Smooth muscle cell (in vitro differentiated cells): Measurements from ENCODE around the gene ZNF487. TPM values are rescaled to one million over a fixed set of nuclear protein-coding genes. Genes with fewer than 3 reads are reported as not detected.

Source experiments
- DNase-seq: peaks from one replicate; lab custom pipeline; 2025; ENCODE audit not compliant: unreplicated experiment; lab: John Stamatoyannopoulos, UW
- H2AFZ ChIP-seq: fragments of 200-600 bp; sonication (generic); 2 replicates; pipeline ENCODE4 v1.6.0; 2016; ENCODE audit warnings: antibody characterized with exemption, low read depth, mild to moderate bottlenecking
- H3F3A ChIP-seq: fragments of 200-600 bp; sonication (generic); 2 replicates; pipeline ENCODE4 v1.6.0; 2017; ENCODE audit warnings: antibody characterized with exemption, low read depth
- H3K27ac ChIP-seq: fragments of 200-600 bp; sonication (generic); 2 replicates; pipeline ENCODE4 v1.5.1; 2016; ENCODE audit warnings: low read depth, mild to moderate bottlenecking
- H3K27me3 ChIP-seq: fragments of 200-600 bp; sonication (generic); 2 replicates; pipeline ENCODE4 v1.6.1; 2016; ENCODE audit warnings: low read depth, mild to moderate bottlenecking
- H3K36me3 ChIP-seq: fragments of 200-600 bp; sonication (generic); 2 replicates; pipeline ENCODE4 v1.5.1; 2016; ENCODE audit warnings: low read depth
- H3K4me1 ChIP-seq: fragments of 200-600 bp; sonication (generic); 2 replicates; pipeline ENCODE4 v1.5.1; 2016; ENCODE audit warnings: low read depth
- H3K4me2 ChIP-seq: fragments of 200-600 bp; sonication (generic); 2 replicates; pipeline ENCODE4 v1.6.0; 2016; ENCODE audit warnings: mild to moderate bottlenecking
- H3K4me3 ChIP-seq: fragments of 200-600 bp; sonication (generic); 2 replicates; pipeline ENCODE4 v1.5.1; 2016; ENCODE audit warnings: mild to moderate bottlenecking
- H3K79me2 ChIP-seq: fragments of 200-600 bp; sonication (generic); 2 replicates; pipeline ENCODE4 v1.6.0; 2016; ENCODE audit warnings: low read depth, mild to moderate bottlenecking
- H3K9ac ChIP-seq: fragments of 200-600 bp; sonication (generic); 2 replicates; pipeline ENCODE4 v1.6.0; 2016; ENCODE audit warnings: low read depth
- H3K9me3 ChIP-seq: fragments of 200-600 bp; sonication (generic); replicated peaks from 2 replicates; pipeline ENCODE4 v1.5.1; 2016; ENCODE audit warnings: low read depth
- H4K20me1 ChIP-seq: fragments of 200-600 bp; sonication (generic); 2 replicates; pipeline ENCODE4 v1.6.0; 2016; ENCODE audit warnings: low read depth
- CTCF ChIP-seq: fragments of 200-600 bp; sonication (generic); IDR thresholded peaks from 2 replicates; pipeline ENCODE4 v1.5.1; 2017; ENCODE audit warnings: borderline replicate concordance, mild to moderate bottlenecking, antibody characterized with exemption; ENCODE audit not compliant: insufficient read depth, poor library complexity, severe bottlenecking
- WGBS: methylation state at CpG from one replicate; pipeline ENCODE4 v1.1.7; 2016; ENCODE audit warnings: low lambda C conversion rate; 5-methylcytosine and 5-hydroxymethylcytosine counted together
- polyA plus RNA-seq: library from polyadenylated mRNA; unstranded; fragments of >200 nt; fragmentation: Nextera tagmentation; extraction: Ambion mirVana; gene quantifications from 2 replicates; pipeline ENCODE4 v1.2.1, GENCODE V29; 2016
- total RNA-seq: library from RNA; depleted of rRNA; stranded (reverse); fragments of >200 nt; gene quantifications from 2 replicates; pipeline ENCODE4 v1.2.3, GENCODE V29; 2014

Gene ZNF487
- total and polyA plus RNA-seq, 2 experiments from 2014 or later = 5.1 to 9.6 TPM

DNA sequence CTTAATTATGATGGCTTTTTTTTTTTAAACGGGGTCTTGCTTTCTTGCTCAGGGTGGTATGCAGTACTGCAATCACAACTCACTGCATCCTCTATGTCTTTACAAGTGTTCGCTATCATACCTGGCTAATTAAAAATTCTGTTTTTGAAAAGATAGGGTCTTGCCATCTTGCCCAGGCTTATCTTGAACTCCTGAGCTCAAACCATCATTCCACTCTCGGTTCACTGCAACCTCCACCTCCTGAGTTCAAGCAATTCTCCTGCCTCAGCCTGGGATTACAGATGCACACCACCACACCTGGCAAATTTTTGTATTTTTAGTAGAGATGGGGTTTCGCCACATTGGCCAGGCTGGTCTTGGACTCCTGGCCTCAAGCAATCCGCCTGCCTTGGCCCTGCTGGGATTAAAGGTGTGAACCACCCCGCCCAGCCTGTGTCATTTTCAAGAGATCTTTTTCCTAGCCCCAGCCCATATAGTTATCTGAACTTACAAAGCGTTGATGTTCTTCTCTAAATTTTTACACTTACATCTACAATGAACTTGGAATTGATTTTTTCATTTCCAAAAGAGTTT, 33.9 kb upstream of the ZNF487 start:
- H3K79me2 ChIP-seq = peaks cover 89% of the 10 kb centered on the region
- H4K20me1 ChIP-seq = peaks cover 93% of the 10 kb centered on the region
- no peak overlapping the region for H3K9ac ChIP-seq
- peak overlapping the region; percentile 25 for H3K27ac ChIP-seq
- no peaks in the 10 kb centered on the region for H3K27me3 ChIP-seq
- no peaks in the 10 kb centered on the region for H3K36me3 ChIP-seq
- peaks cover 29% of the 10 kb centered on the region for H3K4me1 ChIP-seq
- TF ChIP-seq CTCF = no peak
- no peak overlapping the region for H3K4me3 ChIP-seq
- peaks cover 16% of the 10 kb centered on the region for H3F3A ChIP-seq
- no peaks in the 10 kb centered on the region for H3K9me3 ChIP-seq
- no peak overlapping the region for H2AFZ ChIP-seq
- no peak for DNase-seq
- no peak overlapping the region for H3K4me2 ChIP-seq
- 87% methylated on average over 7 of the region's 7 CpGs for WGBS

- Histone ChIP-seq H3K27me3 (no peaks in the 10 kb centered on the region), H3K4me2 (no peak overlapping the region), H4K20me1 (peaks cover 88% of the 10 kb centered on the region), H3F3A (peaks cover 12% of the 10 kb centered on the region), H3K79me2 (peaks cover 78% of the 10 kb centered on the region), H3K9me3 (no peaks in the 10 kb centered on the region), H3K36me3 (no peaks in the 10 kb centered on the region), H3K4me1 (peaks cover 29% of the 10 kb centered on the region), H3K9ac (no peak overlapping the region), H3K4me3 (no peak overlapping the region), H3K27ac (no peak overlapping the region), H2AFZ (no peak overlapping the region)
- DNase-seq = no peak
- WGBS = 79% methylated on average over 14 of the region's 14 CpGs
- TF ChIP-seq CTCF = no peak
Measured at GRCh38 chr10:43403911-43404703, 32.8 kb upstream of the ZNF487 start.

DNA sequence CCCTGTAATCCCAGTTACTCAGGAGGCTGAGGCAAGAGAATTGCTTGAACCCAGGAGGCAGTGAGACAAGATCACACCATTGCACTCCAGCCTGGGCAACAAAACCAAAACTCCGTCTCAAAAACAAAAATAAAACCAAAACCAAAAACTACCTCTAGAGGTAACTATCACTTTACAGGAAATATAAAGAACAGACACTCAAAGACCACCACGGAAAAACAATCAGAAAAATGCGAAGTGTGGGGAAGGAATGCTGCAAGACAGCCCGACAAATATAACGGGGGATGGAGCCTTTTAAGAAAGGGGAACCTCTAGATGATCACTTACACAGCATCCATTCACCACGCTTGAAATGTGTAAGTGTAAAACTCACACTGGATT, 32.2 kb upstream of the ZNF487 start:
- H3F3A ChIP-seq = peaks cover 16% of the 10 kb centered on the region
- no peak for TF ChIP-seq CTCF
- H3K27me3 ChIP-seq = no peaks in the 10 kb centered on the region
- H3K36me3 ChIP-seq = no peaks in the 10 kb centered on the region
- DNase-seq = no peak
- peak overlapping the region; percentile 93 for H3K4me2 ChIP-seq
- no peak overlapping the region for H3K4me3 ChIP-seq
- peaks cover 29% of the 10 kb centered on the region for H3K4me1 ChIP-seq
- peaks cover 72% of the 10 kb centered on the region for H3K79me2 ChIP-seq
- WGBS = 68% methylated on average over 6 of the region's 6 CpGs
- no peak overlapping the region for H2AFZ ChIP-seq
- H3K9me3 ChIP-seq = no peaks in the 10 kb centered on the region
- no peak overlapping the region for H3K9ac ChIP-seq
- H4K20me1 ChIP-seq = peaks cover 82% of the 10 kb centered on the region
- no peak overlapping the region for H3K27ac ChIP-seq
